Neural cell (in vitro differentiated cells): Measurements from ENCODE around the gene STIM1. TPM values are rescaled to one million over a fixed set of nuclear protein-coding genes. Genes with fewer than 3 reads are reported as not detected.

ENCODE experiments used
- H2AFZ ChIP-seq: fragments of 200-600, 300-800 bp; sonication (generic), shearing (Covaris generic); 2 replicates; pipeline ENCODE4 v1.6.0; 2014; ENCODE audit warnings: low read depth, mild to moderate bottlenecking, antibody characterized with exemption, low read length, moderate library complexity
- H3F3A ChIP-seq: fragments of 200-600 bp; shearing (Covaris generic); 2 replicates; pipeline ENCODE4 v1.6.1; 2016; ENCODE audit warnings: mild to moderate bottlenecking, moderate library complexity, mixed read lengths, antibody characterized with exemption, low read length; ENCODE audit not compliant: insufficient read depth, poor library complexity, severe bottlenecking
- H3K27ac ChIP-seq: fragments of 200-600, 300-800 bp; sonication (generic), shearing (Covaris generic); 2 replicates; pipeline ENCODE4 v1.5.1; 2014; ENCODE audit warnings: mild to moderate bottlenecking, low read length, moderate library complexity
- H3K27me3 ChIP-seq: fragments of 300-800, 200-600 bp; sonication (generic), shearing (Covaris generic); 2 replicates; pipeline ENCODE4 v1.6.0; 2014; ENCODE audit warnings: mild to moderate bottlenecking, low read depth, low read length, moderate library complexity; ENCODE audit not compliant: insufficient read depth
- H3K36me3 ChIP-seq: fragments of 300-800, 200-600 bp; sonication (generic), shearing (Covaris generic); 2 replicates; pipeline ENCODE4 v1.5.1; 2014; ENCODE audit warnings: mild to moderate bottlenecking, antibody characterized with exemption, low read length, moderate library complexity; ENCODE audit not compliant: insufficient read depth
- H3K4me2 ChIP-seq: fragments of 300-800, 200-600 bp; sonication (generic), shearing (Covaris generic); 2 replicates; pipeline ENCODE4 v1.6.0; 2014; ENCODE audit warnings: mild to moderate bottlenecking, low read length
- H3K4me3 ChIP-seq: fragments of 300-800, 200-600 bp; sonication (generic), shearing (Covaris generic); 2 replicates; pipeline ENCODE4 v1.5.1; 2014; ENCODE audit warnings: mild to moderate bottlenecking, low read length, moderate library complexity
- H3K79me2 ChIP-seq: fragments of 200-600 bp; shearing (Covaris generic); replicated peaks from 2 replicates; pipeline ENCODE4 v1.6.0; 2014; ENCODE audit warnings: mild to moderate bottlenecking, low read length, moderate library complexity; ENCODE audit not compliant: insufficient read depth
- H3K9ac ChIP-seq: fragments of 300-800, 200-600 bp; sonication (generic), shearing (Covaris generic); 2 replicates; pipeline ENCODE4 v1.6.1; 2016; ENCODE audit warnings: mild to moderate bottlenecking, low read length, mixed read lengths
- H3K9me2 ChIP-seq: fragments of 200-600 bp; shearing (Covaris generic); 2 replicates; pipeline ENCODE4 v1.6.1; 2016; ENCODE audit warnings: mild to moderate bottlenecking, low read length, mixed read lengths; ENCODE audit not compliant: insufficient read depth
- H3K9me3 ChIP-seq: fragments of 200-600, 300-800 bp; sonication (generic), shearing (Covaris generic); 2 replicates; pipeline ENCODE4 v1.6.1; 2016; ENCODE audit warnings: mild to moderate bottlenecking, mixed run types, low read length, moderate library complexity, mixed read lengths
- H4K20me1 ChIP-seq: fragments of 200-600 bp; shearing (Covaris generic); 2 replicates; pipeline ENCODE4 v1.6.1; 2016; ENCODE audit warnings: mild to moderate bottlenecking, mixed run types; ENCODE audit not compliant: insufficient read depth
- EP300 ChIP-seq: fragments of 450-650 bp; conservative IDR thresholded peaks from 2 replicates; pipeline ENCODE4 v1.6.1; 2014; ENCODE audit warnings: antibody characterized with exemption, mild to moderate bottlenecking, moderate library complexity; ENCODE audit not compliant: poor library complexity, severe bottlenecking
- EZH2 ChIP-seq: fragments of 200-600, 300-800 bp; shearing (Covaris generic), sonication (generic); IDR thresholded peaks from 2 replicates; pipeline ENCODE4 v1.6.1; 2014; ENCODE audit warnings: antibody characterized with exemption, low read length, borderline replicate concordance, mild to moderate bottlenecking; ENCODE audit not compliant: insufficient read depth, poor library complexity, severe bottlenecking
- MXI1 ChIP-seq: fragments of 450-650 bp; conservative IDR thresholded peaks from 2 replicates; pipeline ENCODE4 v1.6.1; 2014; ENCODE audit warnings: antibody characterized with exemption, mild to moderate bottlenecking; ENCODE audit not compliant: poor library complexity, severe bottlenecking
- POLR2AphosphoS5 ChIP-seq: IDR thresholded peaks from 2 replicates; pipeline ENCODE4 v1.6.1; 2012
- RAD21 ChIP-seq: fragments of 450-650 bp; conservative IDR thresholded peaks from 2 replicates; pipeline ENCODE4 v1.6.1; 2014; ENCODE audit warnings: antibody characterized with exemption, mild to moderate bottlenecking, moderate library complexity
- SMC3 ChIP-seq: fragments of 450-650 bp; conservative IDR thresholded peaks from 2 replicates; pipeline ENCODE4 v1.6.1; 2014; ENCODE audit warnings: antibody characterized with exemption, mild to moderate bottlenecking, moderate library complexity; ENCODE audit not compliant: poor library complexity
- TAF1 ChIP-seq: IDR thresholded peaks from 2 replicates; pipeline ENCODE4 v1.6.1; 2012; ENCODE audit warnings: low read depth
- polyA plus RNA-seq: library from polyadenylated mRNA; depleted of rRNA; stranded (reverse); fragments of >200 nt; gene quantifications from 2 replicates; pipeline ENCODE4 v1.2.3, GENCODE V29; 2014
- TF ChIP-seq, protein P1 (sequence below): IDR thresholded peaks from 2 replicates; pipeline ENCODE4 v1.6.1; 2012; ENCODE audit warnings: borderline replicate concordance
- TF ChIP-seq, protein P2 (sequence below): fragments of 450-650 bp; IDR thresholded peaks from 2 replicates; pipeline ENCODE4 v1.5.1; 2014; ENCODE audit warnings: antibody characterized with exemption, mild to moderate bottlenecking, moderate library complexity; ENCODE audit not compliant: poor library complexity, severe bottlenecking

STIM1 gene
- polyA plus RNA-seq, 1 donor from 2014 or later, result 14.5 TPM

DNA sequence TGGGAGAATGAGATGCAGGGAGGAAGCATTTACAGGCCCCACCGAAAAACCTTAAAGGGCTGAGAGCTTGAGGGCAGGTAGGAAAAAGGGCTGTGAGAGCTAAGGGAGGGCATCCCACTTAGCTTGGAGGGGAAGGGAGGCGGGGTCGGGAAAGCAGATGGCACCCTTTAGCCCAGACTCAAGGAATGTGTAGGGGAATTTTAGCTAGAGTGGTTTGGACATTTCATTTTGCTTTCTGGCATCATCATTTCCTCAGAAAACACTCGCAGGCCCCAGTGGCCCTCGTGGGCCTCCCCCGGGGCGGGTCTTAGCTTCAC, 846 bp upstream of the STIM1 start:
- peak overlapping the region; percentile 91 for H3K4me3 ChIP-seq
- no peak overlapping the region for H2AFZ ChIP-seq
- H3K4me2 ChIP-seq, result no peak overlapping the region
- H3K79me2 ChIP-seq, result peaks cover 4% of the 10 kb centered on the region
- no peak for TF ChIP-seq POLR2AphosphoS5
- TF ChIP-seq SMC3, result no peak
- no peak for TF ChIP-seq MXI1
- no peak for TF ChIP-seq RAD21
- TF ChIP-seq EZH2, result no peak
- TF ChIP-seq TAF1, result no peak
- TF ChIP-seq, protein P1, sequence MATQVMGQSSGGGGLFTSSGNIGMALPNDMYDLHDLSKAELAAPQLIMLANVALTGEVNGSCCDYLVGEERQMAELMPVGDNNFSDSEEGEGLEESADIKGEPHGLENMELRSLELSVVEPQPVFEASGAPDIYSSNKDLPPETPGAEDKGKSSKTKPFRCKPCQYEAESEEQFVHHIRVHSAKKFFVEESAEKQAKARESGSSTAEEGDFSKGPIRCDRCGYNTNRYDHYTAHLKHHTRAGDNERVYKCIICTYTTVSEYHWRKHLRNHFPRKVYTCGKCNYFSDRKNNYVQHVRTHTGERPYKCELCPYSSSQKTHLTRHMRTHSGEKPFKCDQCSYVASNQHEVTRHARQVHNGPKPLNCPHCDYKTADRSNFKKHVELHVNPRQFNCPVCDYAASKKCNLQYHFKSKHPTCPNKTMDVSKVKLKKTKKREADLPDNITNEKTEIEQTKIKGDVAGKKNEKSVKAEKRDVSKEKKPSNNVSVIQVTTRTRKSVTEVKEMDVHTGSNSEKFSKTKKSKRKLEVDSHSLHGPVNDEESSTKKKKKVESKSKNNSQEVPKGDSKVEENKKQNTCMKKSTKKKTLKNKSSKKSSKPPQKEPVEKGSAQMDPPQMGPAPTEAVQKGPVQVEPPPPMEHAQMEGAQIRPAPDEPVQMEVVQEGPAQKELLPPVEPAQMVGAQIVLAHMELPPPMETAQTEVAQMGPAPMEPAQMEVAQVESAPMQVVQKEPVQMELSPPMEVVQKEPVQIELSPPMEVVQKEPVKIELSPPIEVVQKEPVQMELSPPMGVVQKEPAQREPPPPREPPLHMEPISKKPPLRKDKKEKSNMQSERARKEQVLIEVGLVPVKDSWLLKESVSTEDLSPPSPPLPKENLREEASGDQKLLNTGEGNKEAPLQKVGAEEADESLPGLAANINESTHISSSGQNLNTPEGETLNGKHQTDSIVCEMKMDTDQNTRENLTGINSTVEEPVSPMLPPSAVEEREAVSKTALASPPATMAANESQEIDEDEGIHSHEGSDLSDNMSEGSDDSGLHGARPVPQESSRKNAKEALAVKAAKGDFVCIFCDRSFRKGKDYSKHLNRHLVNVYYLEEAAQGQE, result no peak
- TF ChIP-seq EP300, result no peak
- TF ChIP-seq, protein P2, sequence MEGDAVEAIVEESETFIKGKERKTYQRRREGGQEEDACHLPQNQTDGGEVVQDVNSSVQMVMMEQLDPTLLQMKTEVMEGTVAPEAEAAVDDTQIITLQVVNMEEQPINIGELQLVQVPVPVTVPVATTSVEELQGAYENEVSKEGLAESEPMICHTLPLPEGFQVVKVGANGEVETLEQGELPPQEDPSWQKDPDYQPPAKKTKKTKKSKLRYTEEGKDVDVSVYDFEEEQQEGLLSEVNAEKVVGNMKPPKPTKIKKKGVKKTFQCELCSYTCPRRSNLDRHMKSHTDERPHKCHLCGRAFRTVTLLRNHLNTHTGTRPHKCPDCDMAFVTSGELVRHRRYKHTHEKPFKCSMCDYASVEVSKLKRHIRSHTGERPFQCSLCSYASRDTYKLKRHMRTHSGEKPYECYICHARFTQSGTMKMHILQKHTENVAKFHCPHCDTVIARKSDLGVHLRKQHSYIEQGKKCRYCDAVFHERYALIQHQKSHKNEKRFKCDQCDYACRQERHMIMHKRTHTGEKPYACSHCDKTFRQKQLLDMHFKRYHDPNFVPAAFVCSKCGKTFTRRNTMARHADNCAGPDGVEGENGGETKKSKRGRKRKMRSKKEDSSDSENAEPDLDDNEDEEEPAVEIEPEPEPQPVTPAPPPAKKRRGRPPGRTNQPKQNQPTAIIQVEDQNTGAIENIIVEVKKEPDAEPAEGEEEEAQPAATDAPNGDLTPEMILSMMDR, result no peak
- no peaks in the 10 kb centered on the region for H3K9me3 ChIP-seq
- H3K36me3 ChIP-seq, result no peaks in the 10 kb centered on the region
- no peak overlapping the region for H3K27ac ChIP-seq
- no peaks in the 10 kb centered on the region for H3K27me3 ChIP-seq
- no peak overlapping the region for H3K9ac ChIP-seq
- H4K20me1 ChIP-seq, result no peaks in the 10 kb centered on the region
- no peaks in the 10 kb centered on the region for H3F3A ChIP-seq
- H3K9me2 ChIP-seq, result no peaks in the 10 kb centered on the region

DNA sequence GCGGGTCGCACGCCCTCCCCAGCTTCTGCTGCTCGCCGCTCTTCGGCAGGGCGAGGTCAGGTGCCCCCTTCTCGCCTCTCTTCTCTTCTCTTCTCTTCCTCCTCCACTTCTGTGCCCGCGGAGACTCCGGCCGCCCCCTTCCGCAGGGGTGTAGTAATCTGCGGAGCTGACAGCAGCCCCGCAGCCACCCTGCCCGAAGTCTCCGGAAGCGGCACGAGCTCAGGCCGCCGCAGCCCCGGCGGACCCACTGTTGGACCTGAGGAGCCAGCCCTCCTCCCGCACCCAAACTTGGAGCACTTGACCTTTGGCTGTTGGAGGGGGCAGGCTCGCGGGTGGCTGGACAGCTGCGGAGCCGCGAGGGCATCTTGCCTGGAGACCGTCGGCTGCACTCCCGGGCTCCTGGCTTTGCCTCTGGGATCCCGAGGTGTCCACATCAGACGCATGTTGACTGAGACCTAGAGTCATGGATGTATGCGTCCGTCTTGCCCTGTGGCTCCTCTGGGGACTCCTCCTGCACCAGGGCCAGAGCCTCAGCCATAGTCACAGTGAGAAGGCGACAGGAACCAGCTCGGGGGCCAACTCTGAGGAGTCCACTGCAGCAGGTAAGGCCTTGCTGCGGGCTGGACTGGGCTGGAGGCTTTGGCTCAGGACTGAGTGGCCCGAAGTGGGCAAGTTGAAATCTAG, 486 bp downstream of the STIM1 start:
- TF ChIP-seq, protein P2, result no peak
- TF ChIP-seq RAD21, result no peak
- no peak for TF ChIP-seq MXI1
- TF ChIP-seq EZH2, result no peak
- no peak for TF ChIP-seq SMC3
- no peak for TF ChIP-seq EP300
- TF ChIP-seq, protein P1, result no peak
- TF ChIP-seq TAF1, result no peak
- no peak for TF ChIP-seq POLR2AphosphoS5
- Histone ChIP-seq H3K9ac (peak overlapping the region; percentile 80), H3K27me3 (no peaks in the 10 kb centered on the region), H3K9me3 (no peaks in the 10 kb centered on the region), H3K9me2 (no peaks in the 10 kb centered on the region), H3K79me2 (peaks cover 4% of the 10 kb centered on the region), H3K4me3 (peak overlapping the region; percentile 91), H3K36me3 (no peaks in the 10 kb centered on the region), H4K20me1 (no peaks in the 10 kb centered on the region), H3K4me2 (peak overlapping the region; percentile 59), H3K27ac (no peak overlapping the region), H3F3A (no peaks in the 10 kb centered on the region), H2AFZ (peak overlapping the region; percentile 12)
